PC-9 (cell line): Measurements from ENCODE around the gene VWA5B1. TPM values are rescaled to one million over a fixed set of nuclear protein-coding genes. Genes with fewer than 3 reads are reported as not detected.

Experiments used
- BruUV-seq: library from RNA; stranded (reverse); fragments of 400-500 nt; replicated peaks from 2 replicates; lab custom pipeline; 2021; lab: Mats Ljungman, UMichigan
- CTCF ChIA-PET: fragments of 300-600 bp; sonication (Branson Sonifier 250); formaldehyde crosslinking; loops from one replicate; lab custom pipeline; 2022; ENCODE audit warnings: antibody characterized with exemption; lab: Charles Lee
- POLR2A ChIA-PET: fragments of 300-600 bp; sonication (Branson Sonifier 250); formaldehyde crosslinking; loops from one replicate; lab custom pipeline; 2022; ENCODE audit warnings: antibody characterized with exemption; ENCODE audit not compliant: unreplicated experiment; lab: Charles Lee
- DNase-seq, 2 experiments: peaks; one replicate each; pipeline versions ENCODE4 v3.0.0 to v3.0.0-alpha.2; 2015 to 2022; ENCODE audit warnings: mixed read lengths in 1 of 2
- H2AFZ ChIP-seq: fragments of 200-600 bp; sonication (generic); 2 replicates; pipeline ENCODE4 v1.8.1; 2017; ENCODE audit warnings: antibody characterized with exemption
- H3F3A ChIP-seq: fragments of 200-600 bp; sonication (generic); 2 replicates; pipeline ENCODE4 v1.8.1; 2017; ENCODE audit warnings: antibody characterized with exemption, mild to moderate bottlenecking, low read depth; ENCODE audit not compliant: insufficient read depth
- H3K27ac ChIP-seq: fragments of 200-600 bp; sonication (generic); 2 replicates; pipeline ENCODE4 v1.6.1; 2016; ENCODE audit warnings: mixed run types
- H3K27me3 ChIP-seq: fragments of 200-600 bp; sonication (generic); 2 replicates; pipeline ENCODE4 v1.6.1; 2016; ENCODE audit warnings: low read depth, mixed run types; ENCODE audit not compliant: insufficient read depth
- H3K36me3 ChIP-seq: fragments of 200-600 bp; sonication (generic); 2 replicates; pipeline ENCODE4 v1.6.1; 2016; ENCODE audit warnings: low read depth, mixed run types
- H3K4me1 ChIP-seq: fragments of 200-600 bp; sonication (generic); replicated peaks from 2 replicates; pipeline ENCODE4 v1.6.1; 2016; ENCODE audit warnings: mixed run types; ENCODE audit not compliant: insufficient read depth
- H3K4me2 ChIP-seq: fragments of 200-600 bp; sonication (generic); 2 replicates; pipeline ENCODE4 v1.6.1; 2017; ENCODE audit warnings: mixed run types
- H3K4me3 ChIP-seq: fragments of 200-600 bp; sonication (generic); 2 replicates; pipeline ENCODE4 v1.6.1; 2016; ENCODE audit warnings: mixed run types
- H3K79me2 ChIP-seq: fragments of 200-600 bp; sonication (generic); 2 replicates; pipeline ENCODE4 v1.6.1; 2017; ENCODE audit warnings: low read depth, mixed run types
- H3K9me2 ChIP-seq: fragments of 200-600 bp; sonication (generic); 2 replicates; pipeline ENCODE4 v1.8.1; 2017; ENCODE audit warnings: mild to moderate bottlenecking; ENCODE audit not compliant: insufficient read depth
- H3K9me3 ChIP-seq: fragments of 200-600 bp; sonication (generic); 2 replicates; pipeline ENCODE4 v1.8.1; 2016; ENCODE audit warnings: low read depth; ENCODE audit not compliant: insufficient read depth
- H4K20me1 ChIP-seq: fragments of 200-600 bp; sonication (generic); 2 replicates; pipeline ENCODE4 v1.8.1; 2017; ENCODE audit not compliant: insufficient read depth
- EZH2 ChIP-seq: fragments of 200-600 bp; sonication (generic); IDR thresholded peaks from 2 replicates; pipeline ENCODE4 v1.8.0; 2017; ENCODE audit warnings: antibody characterized with exemption, low read depth
- intact Hi-C: fragments of 100-400 bp; cut with micrococcal nuclease; formaldehyde crosslinking; loops from one replicate; pipeline ENCODE4 v1.10.0; 2022; ENCODE audit not compliant: unreplicated experiment
- total RNA-seq: library from RNA; stranded (reverse); gene quantifications from 2 replicates; pipeline ENCODE4 v1.2.3, GENCODE V29; 2021
- TF ChIP-seq, protein P1 (sequence below): fragments of 200-600 bp; sonication (generic); conservative IDR thresholded peaks from 2 replicates; pipeline ENCODE4 v1.6.1; 2017; ENCODE audit warnings: mixed run types, antibody characterized with exemption, mild to moderate bottlenecking, moderate library complexity

VWA5B1 gene
- total RNA-seq, 1 experiment from 2014 or later: not detected

- H3K4me3 ChIP-seq: no peak overlapping the region
- no peaks in the 10 kb centered on the region for H3K27me3 ChIP-seq
- H3K27ac ChIP-seq: no peak overlapping the region
- no peaks in the 10 kb centered on the region for H3K79me2 ChIP-seq
- no peak overlapping the region for H2AFZ ChIP-seq
- ChIA-PET POLR2A (no interaction called here), CTCF (interaction anchor here (0.5 kb wide), 1 partner anchor 70 kb away, joined by 5 read pairs; no protein-coding TSS in a partner anchor)
- H3K4me1 ChIP-seq: peaks cover 36% of the 10 kb centered on the region
- no peak overlapping the region for H3K4me2 ChIP-seq
- peaks cover 13% of the 10 kb centered on the region; the same call in 1 of the 2 replicates for H3F3A ChIP-seq
- intact Hi-C loops: no loop called here
- no peak for DNase-seq
- H3K9me2 ChIP-seq: no peaks in the 10 kb centered on the region
- no TSS peak for BruUV-seq
- H3K9me3 ChIP-seq: no peaks in the 10 kb centered on the region
- no peaks in the 10 kb centered on the region for H3K36me3 ChIP-seq
- TF ChIP-seq, protein P1, sequence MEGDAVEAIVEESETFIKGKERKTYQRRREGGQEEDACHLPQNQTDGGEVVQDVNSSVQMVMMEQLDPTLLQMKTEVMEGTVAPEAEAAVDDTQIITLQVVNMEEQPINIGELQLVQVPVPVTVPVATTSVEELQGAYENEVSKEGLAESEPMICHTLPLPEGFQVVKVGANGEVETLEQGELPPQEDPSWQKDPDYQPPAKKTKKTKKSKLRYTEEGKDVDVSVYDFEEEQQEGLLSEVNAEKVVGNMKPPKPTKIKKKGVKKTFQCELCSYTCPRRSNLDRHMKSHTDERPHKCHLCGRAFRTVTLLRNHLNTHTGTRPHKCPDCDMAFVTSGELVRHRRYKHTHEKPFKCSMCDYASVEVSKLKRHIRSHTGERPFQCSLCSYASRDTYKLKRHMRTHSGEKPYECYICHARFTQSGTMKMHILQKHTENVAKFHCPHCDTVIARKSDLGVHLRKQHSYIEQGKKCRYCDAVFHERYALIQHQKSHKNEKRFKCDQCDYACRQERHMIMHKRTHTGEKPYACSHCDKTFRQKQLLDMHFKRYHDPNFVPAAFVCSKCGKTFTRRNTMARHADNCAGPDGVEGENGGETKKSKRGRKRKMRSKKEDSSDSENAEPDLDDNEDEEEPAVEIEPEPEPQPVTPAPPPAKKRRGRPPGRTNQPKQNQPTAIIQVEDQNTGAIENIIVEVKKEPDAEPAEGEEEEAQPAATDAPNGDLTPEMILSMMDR: no peak
- TF ChIP-seq EZH2: no peak
- no peaks in the 10 kb centered on the region for H4K20me1 ChIP-seq
Measured at GRCh38 chr1:20282533-20282932, 8.1 kb upstream of the VWA5B1 start.

GRCh38 chr1:20284046-20284445 lies 6.6 kb upstream of the VWA5B1 start:
- H3K79me2 ChIP-seq: no peaks in the 10 kb centered on the region
- ChIA-PET POLR2A (no interaction called here), CTCF (no interaction called here)
- H3K27ac ChIP-seq: no peak overlapping the region
- H3K36me3 ChIP-seq: no peaks in the 10 kb centered on the region
- BruUV-seq: no TSS peak
- peaks cover 29% of the 10 kb centered on the region for H3K4me1 ChIP-seq
- no peak overlapping the region for H3K4me2 ChIP-seq
- no peak overlapping the region for H3K4me3 ChIP-seq
- TF ChIP-seq, protein P1: no peak
- TF ChIP-seq EZH2: no peak
- no peaks in the 10 kb centered on the region for H3K27me3 ChIP-seq
- H3K9me2 ChIP-seq: no peaks in the 10 kb centered on the region
- no peaks in the 10 kb centered on the region for H4K20me1 ChIP-seq
- intact Hi-C loops: no loop called here
- H3K9me3 ChIP-seq: no peaks in the 10 kb centered on the region
- no peak overlapping the region for H2AFZ ChIP-seq
- H3F3A ChIP-seq: peaks cover 7% of the 10 kb centered on the region; the same call in 1 of the 2 replicates
- no peak for DNase-seq

DNA sequence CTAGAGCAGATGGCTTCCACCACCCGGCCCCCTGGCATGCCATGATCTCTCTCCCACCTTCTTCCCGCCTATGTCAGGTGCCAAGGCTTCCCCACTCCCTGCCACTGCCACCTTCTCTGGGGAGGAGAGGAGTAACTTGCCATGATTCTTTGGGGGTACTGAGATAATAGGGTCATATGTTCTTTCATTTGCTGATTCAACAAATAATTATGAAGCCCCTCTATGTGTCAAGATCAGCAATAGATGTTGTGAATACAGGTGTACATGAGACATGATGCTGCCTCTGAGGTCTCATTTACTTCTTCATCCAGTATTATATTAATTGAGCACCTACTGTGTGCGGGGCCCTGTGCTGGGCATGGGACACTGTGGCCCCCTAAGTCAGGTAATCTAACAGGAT lies 6.0 kb upstream of the VWA5B1 start:
- Histone ChIP-seq H2AFZ (no peak overlapping the region), H3F3A (peaks cover 4% of the 10 kb centered on the region; the same call in 1 of the 2 replicates), H3K36me3 (no peaks in the 10 kb centered on the region), H3K79me2 (no peaks in the 10 kb centered on the region), H3K9me3 (no peaks in the 10 kb centered on the region), H3K4me1 (peaks cover 23% of the 10 kb centered on the region), H3K27ac (no peak overlapping the region), H3K27me3 (no peaks in the 10 kb centered on the region), H3K4me2 (no peak overlapping the region), H4K20me1 (no peaks in the 10 kb centered on the region), H3K9me2 (no peaks in the 10 kb centered on the region), H3K4me3 (no peak overlapping the region)
- TF ChIP-seq, protein P1: no peak
- TF ChIP-seq EZH2: no peak
- intact Hi-C loops: no loop called here
- no TSS peak for BruUV-seq
- no peak for DNase-seq
- CTCF ChIA-PET: no interaction called here
- POLR2A ChIA-PET: no interaction called here
